ENCODE results near the gene IGFBP4.

The IGFBP4 gene

GRCh38 chr17:40499551-40500189, 56.4 kb downstream of the IGFBP4 start:
- peak; percentile 29; the same call in 2 of the 3 replicates for ATAC-seq (ENCODE audit: low read depth)
- Histone ChIP-seq H3K27me3 (ENCODE audit: insufficient read depth, poor library complexity, severe bottlenecking) (no peaks in the 10 kb centered on the region), H3K9me3 (ENCODE audit: severe bottlenecking) (no peaks in the 10 kb centered on the region), H3K4me3 (ENCODE audit: severe bottlenecking) (peak overlapping the region; percentile 81), H3K4me1 (ENCODE audit: insufficient read depth, poor library complexity, severe bottlenecking) (peaks cover 31% of the 10 kb centered on the region), H3K36me3 (ENCODE audit: low read depth) (peaks cover 67% of the 10 kb centered on the region), H3K27ac (ENCODE audit: poor library complexity, severe bottlenecking) (peak overlapping the region; percentile 100)
- TF ChIP-seq CTCF (IDR thresholded peaks at IDR 0.05; ENCODE audit: poor library complexity, severe bottlenecking), result no peak
- DNase-seq (ENCODE audit: low spot score), result no peak

GRCh38 chr17:40500190-40500589, 56.9 kb downstream of the IGFBP4 start:
- peaks cover 25% of the 10 kb centered on the region for H3K4me1 ChIP-seq (ENCODE audit: insufficient read depth, poor library complexity, severe bottlenecking)
- DNase-seq (ENCODE audit: low spot score), result no peak
- no peak for ATAC-seq (ENCODE audit: low read depth)
- no peaks in the 10 kb centered on the region for H3K9me3 ChIP-seq (ENCODE audit: severe bottlenecking)
- peaks cover 62% of the 10 kb centered on the region for H3K36me3 ChIP-seq (ENCODE audit: low read depth)
- peak overlapping the region; percentile 81 for H3K4me3 ChIP-seq (ENCODE audit: severe bottlenecking)
- H3K27me3 ChIP-seq (ENCODE audit: insufficient read depth, poor library complexity, severe bottlenecking), result no peaks in the 10 kb centered on the region
- peak overlapping the region; percentile 100 for H3K27ac ChIP-seq (ENCODE audit: poor library complexity, severe bottlenecking)
- TF ChIP-seq CTCF (IDR thresholded peaks at IDR 0.05; ENCODE audit: poor library complexity, severe bottlenecking), result no peak

DNA sequence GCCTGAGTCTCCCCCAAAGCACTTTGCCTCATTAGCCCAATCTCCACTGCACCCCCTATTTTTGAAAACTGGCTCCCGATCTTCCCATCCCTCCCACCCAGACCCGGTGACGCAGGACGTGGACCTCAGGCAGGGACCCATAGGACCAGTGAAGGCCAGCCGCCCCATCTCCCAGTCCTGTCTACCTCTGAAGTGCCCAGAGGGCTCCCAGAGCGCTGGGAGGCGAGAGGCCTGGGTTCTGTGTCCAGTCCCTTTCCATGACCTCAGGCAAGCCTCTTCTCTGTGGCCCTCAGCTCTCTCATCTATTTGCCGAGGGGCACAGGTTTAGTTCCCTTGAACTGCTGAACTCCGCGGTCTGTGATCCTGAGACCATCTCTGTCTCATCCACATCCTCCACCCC, 57.5 kb downstream of the IGFBP4 start:
- Histone ChIP-seq H3K4me1 (ENCODE audit: insufficient read depth, poor library complexity, severe bottlenecking) (peaks cover 20% of the 10 kb centered on the region), H3K27me3 (ENCODE audit: insufficient read depth, poor library complexity, severe bottlenecking) (no peaks in the 10 kb centered on the region), H3K9me3 (ENCODE audit: severe bottlenecking) (no peaks in the 10 kb centered on the region), H3K4me3 (ENCODE audit: severe bottlenecking) (peak overlapping the region; percentile 81), H3K36me3 (ENCODE audit: low read depth) (peaks cover 56% of the 10 kb centered on the region), H3K27ac (ENCODE audit: poor library complexity, severe bottlenecking) (peak overlapping the region; percentile 100)
- no peak for ATAC-seq (ENCODE audit: low read depth)
- no peak for DNase-seq (ENCODE audit: low spot score)
- TF ChIP-seq CTCF (IDR thresholded peaks at IDR 0.05; ENCODE audit: poor library complexity, severe bottlenecking), result no peak

DNA sequence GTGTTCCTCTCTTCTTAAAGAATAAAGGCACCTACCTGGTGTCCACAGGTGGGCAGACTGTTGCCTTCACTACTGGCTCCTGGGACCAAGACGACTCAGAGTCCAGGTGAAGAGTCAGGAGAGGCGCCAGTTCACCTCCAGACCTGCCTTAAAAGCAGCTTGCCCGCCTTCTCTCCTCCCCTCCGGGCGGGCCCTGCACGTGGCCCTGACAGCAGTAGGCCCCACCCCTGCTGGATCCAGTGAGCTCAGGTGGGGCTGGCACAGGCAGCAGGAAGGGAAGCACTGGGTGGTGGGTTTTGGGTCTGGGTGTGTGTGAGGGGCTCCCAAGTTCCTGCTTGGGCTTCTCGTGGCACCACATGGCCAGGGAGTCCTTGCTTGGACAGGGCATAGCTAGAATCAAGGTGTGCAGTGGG, 58.3 kb downstream of the IGFBP4 start, which contains the start of gene TNS4:
Gene TNS4, minus strand, starts transcription at position 125 of the 413 bp plus-strand sequence. CDS start 5,198 bp downstream, outside the sequence.
- ATAC-seq (ENCODE audit: low read depth) (peak; percentile 88), DNase-seq (ENCODE audit: low spot score) (peak; percentile 94)
- Histone ChIP-seq H3K4me1 (ENCODE audit: insufficient read depth, poor library complexity, severe bottlenecking) (peaks cover 14% of the 10 kb centered on the region), H3K9me3 (ENCODE audit: severe bottlenecking) (no peaks in the 10 kb centered on the region), H3K36me3 (ENCODE audit: low read depth) (peaks cover 48% of the 10 kb centered on the region), H3K4me3 (ENCODE audit: severe bottlenecking) (peak within 1 kb of the TSS; percentile 81), H3K27ac (ENCODE audit: poor library complexity, severe bottlenecking) (peak within 1 kb of the TSS; percentile 100), H3K27me3 (ENCODE audit: insufficient read depth, poor library complexity, severe bottlenecking) (no peaks in the 10 kb centered on the region)
- no peak for TF ChIP-seq CTCF (IDR thresholded peaks at IDR 0.05; ENCODE audit: poor library complexity, severe bottlenecking)

- Histone ChIP-seq H3K36me3 (ENCODE audit: low read depth) (peaks cover 36% of the 10 kb centered on the region), H3K27ac (ENCODE audit: poor library complexity, severe bottlenecking) (peak overlapping the region; percentile 100), H3K4me1 (ENCODE audit: insufficient read depth, poor library complexity, severe bottlenecking) (peaks cover 6% of the 10 kb centered on the region), H3K27me3 (ENCODE audit: insufficient read depth, poor library complexity, severe bottlenecking) (no peaks in the 10 kb centered on the region), H3K9me3 (ENCODE audit: severe bottlenecking) (no peaks in the 10 kb centered on the region), H3K4me3 (ENCODE audit: severe bottlenecking) (no peak overlapping the region)
- ATAC-seq (ENCODE audit: low read depth) (no peak), DNase-seq (ENCODE audit: low spot score) (no peak)
- no peak for TF ChIP-seq CTCF (IDR thresholded peaks at IDR 0.05; ENCODE audit: poor library complexity, severe bottlenecking)
Observed at GRCh38 chr17:40502716-40503115, 59.5 kb downstream of the IGFBP4 start.
